Bronchial epithelial cell (primary cell): Measurements from ENCODE around the gene DOK3. TPM values are rescaled to one million over a fixed set of nuclear protein-coding genes. Genes with fewer than 3 reads are reported as not detected.

ENCODE experiments used
- DNase-seq: peaks from one replicate; pipeline ENCODE4 v3.0.0-alpha.2; 2010; ENCODE audit warnings: low read depth
- FAIRE-seq: peaks from 2 replicates; lab custom pipeline; 2011; peaks lifted over from hg19 to GRCh38; lab: Jason Lieb, UNC
- H3K27me3 ChIP-seq: 2 replicates; pipeline ENCODE4 v1.5.1; 2011; ENCODE audit warnings: low read length; ENCODE audit not compliant: control insufficient read depth, insufficient read depth
- H3K36me3 ChIP-seq: 2 replicates; pipeline ENCODE4 v1.5.1; 2011; ENCODE audit warnings: low read length; ENCODE audit not compliant: control insufficient read depth, insufficient read depth
- H3K4me3 ChIP-seq: 2 replicates; pipeline ENCODE4 v1.5.1; 2011; ENCODE audit warnings: mild to moderate bottlenecking, low read depth, low read length, control low read depth
- CTCF ChIP-seq: IDR thresholded peaks from 2 replicates; pipeline ENCODE4 v1.5.1; 2011; ENCODE audit warnings: mild to moderate bottlenecking, moderate library complexity, low read length, control low read depth, inconsistent platforms; ENCODE audit not compliant: insufficient read depth, severe bottlenecking
- total RNA-seq: library from RNA; depleted of rRNA; stranded (reverse); fragments of >200 nt; gene quantifications from 2 replicates; pipeline ENCODE4 v1.2.1, GENCODE V29; 2014

Gene DOK3
- total RNA-seq, 1 donor from 2014 or later, result 0.53 TPM

GRCh38 chr5:177547736-177548135, 38.1 kb upstream of the DOK3 start:
- TF ChIP-seq CTCF, result no peak
- DNase-seq (no peak), FAIRE-seq (no peak)
- Histone ChIP-seq H3K36me3 (peaks cover 4% of the 10 kb centered on the region), H3K27me3 (no peaks in the 10 kb centered on the region), H3K4me3 (no peak overlapping the region)

GRCh38 chr5:177546258-177546741, 36.7 kb upstream of the DOK3 start:
- TF ChIP-seq CTCF, result no peak
- peak; percentile 80 for FAIRE-seq
- H3K27me3 ChIP-seq, result no peaks in the 10 kb centered on the region
- H3K4me3 ChIP-seq, result no peak overlapping the region
- peak; percentile 100 for DNase-seq
- peaks cover 5% of the 10 kb centered on the region for H3K36me3 ChIP-seq

- no peak overlapping the region for H3K4me3 ChIP-seq
- no peak for FAIRE-seq
Measured at GRCh38 chr5:177545487-177546257, 36.0 kb upstream of the DOK3 start.

GRCh38 chr5:177542816-177543465, 33.3 kb upstream of the DOK3 start:
- DNase-seq (no peak), FAIRE-seq (no peak)
- Histone ChIP-seq H3K36me3 (peaks cover 7% of the 10 kb centered on the region), H3K27me3 (no peaks in the 10 kb centered on the region), H3K4me3 (no peak overlapping the region)
- TF ChIP-seq CTCF, result no peak

More at GRCh38 chr5:177545487-177546257, 36.0 kb upstream of the DOK3 start:
- Histone ChIP-seq H3K36me3 (peaks cover 3% of the 10 kb centered on the region), H3K27me3 (no peaks in the 10 kb centered on the region)
- no peak for TF ChIP-seq CTCF
- peak; percentile 90 for DNase-seq

- no peak for TF ChIP-seq CTCF
- FAIRE-seq, result no peak
- no peak overlapping the region for H3K4me3 ChIP-seq
- peak; percentile 91 for DNase-seq
- no peaks in the 10 kb centered on the region for H3K27me3 ChIP-seq
- H3K36me3 ChIP-seq, result peaks cover 15% of the 10 kb centered on the region
Measured at GRCh38 chr5:177540438-177540837, 30.8 kb upstream of the DOK3 start.
